Kidney epithelial cell (primary cell): Measurements from ENCODE around the gene PAK3. TPM values are rescaled to one million over a fixed set of nuclear protein-coding genes. Genes with fewer than 3 reads are reported as not detected.

Experiments
- DNase-seq: peaks from one replicate; pipeline ENCODE4 v3.0.0-alpha.2; 2010; ENCODE audit warnings: low read depth
- H3K27me3 ChIP-seq: 2 replicates; pipeline ENCODE4 v1.6.0; 2011; ENCODE audit warnings: low read length; ENCODE audit not compliant: control insufficient read depth, insufficient read depth
- H3K36me3 ChIP-seq: 2 replicates; pipeline ENCODE4 v1.5.1; 2011; ENCODE audit warnings: low read length; ENCODE audit not compliant: control insufficient read depth, insufficient read depth
- H3K4me3 ChIP-seq: 2 replicates; pipeline ENCODE4 v1.5.1; 2011; ENCODE audit warnings: low read depth, mild to moderate bottlenecking, control low read depth, low read length
- CTCF ChIP-seq: IDR thresholded peaks from 2 replicates; pipeline ENCODE4 v1.5.1; 2011; ENCODE audit warnings: mild to moderate bottlenecking, moderate library complexity, low read length, control low read depth, inconsistent platforms; ENCODE audit not compliant: insufficient read depth, poor library complexity, severe bottlenecking
- total RNA-seq: library from RNA; depleted of rRNA; stranded (reverse); fragments of >200 nt; gene quantifications from 2 replicates; pipeline ENCODE4 v1.2.3, GENCODE V29; 2015

Gene PAK3
- total RNA-seq, 1 donor from 2014 or later, result 3.0 TPM

- Histone ChIP-seq H3K36me3 (no peaks in the 10 kb centered on the region), H3K27me3 (no peaks in the 10 kb centered on the region), H3K4me3 (no peak overlapping the region)
- TF ChIP-seq CTCF, result no peak
- no peak for DNase-seq
These were observed 27.1 kb downstream of the PAK3 start for GRCh38 chrX:111123125-111123524.

- DNase-seq, result no peak
- Histone ChIP-seq H3K4me3 (no peak overlapping the region), H3K36me3 (no peaks in the 10 kb centered on the region), H3K27me3 (no peaks in the 10 kb centered on the region)
- TF ChIP-seq CTCF, result no peak
These were observed 27.7 kb downstream of the PAK3 start for GRCh38 chrX:111123606-111124179.

- TF ChIP-seq CTCF, result no peak
- Histone ChIP-seq H3K4me3 (no peak overlapping the region), H3K27me3 (no peaks in the 10 kb centered on the region), H3K36me3 (no peaks in the 10 kb centered on the region)
- DNase-seq, result no peak
These were observed 28.4 kb downstream of the PAK3 start for GRCh38 chrX:111124418-111124817.

- TF ChIP-seq CTCF, result no peak
- H3K36me3 ChIP-seq, result no peaks in the 10 kb centered on the region
- no peak overlapping the region for H3K4me3 ChIP-seq
- no peak for DNase-seq
- H3K27me3 ChIP-seq, result no peaks in the 10 kb centered on the region
These were observed 31.0 kb downstream of the PAK3 start for GRCh38 chrX:111127038-111127437.

- Histone ChIP-seq H3K36me3 (no peaks in the 10 kb centered on the region), H3K27me3 (no peaks in the 10 kb centered on the region), H3K4me3 (no peak overlapping the region)
- TF ChIP-seq CTCF, result no peak
- DNase-seq, result no peak
These were observed 33.9 kb downstream of the PAK3 start for GRCh38 chrX:111129921-111130320.

- no peaks in the 10 kb centered on the region for H3K36me3 ChIP-seq
- H3K4me3 ChIP-seq, result no peak overlapping the region
- H3K27me3 ChIP-seq, result no peaks in the 10 kb centered on the region
- DNase-seq, result no peak
- no peak for TF ChIP-seq CTCF
These were observed 35.6 kb downstream of the PAK3 start for GRCh38 chrX:111131572-111131971.
